Stimulated activated CD8-positive, alpha-beta memory T cell treated with anti-CD3 and anti-CD28 coated beads, Interleukin-4, amount 100 ng/mL, for 1 hour (primary cell): ENCODE measurements around the gene UPK1A.
A peak's percentile ranks its signal among the peaks of the same experiment; 100 is the strongest.

Experiments used
- DNase-seq, 2 donors: peaks; one replicate each; pipeline ENCODE4 v3.0.0-alpha.2; 2020; ENCODE audit warnings: low read depth in 2 of 2, low spot score in 1 of 2

Gene UPK1A

DNA sequence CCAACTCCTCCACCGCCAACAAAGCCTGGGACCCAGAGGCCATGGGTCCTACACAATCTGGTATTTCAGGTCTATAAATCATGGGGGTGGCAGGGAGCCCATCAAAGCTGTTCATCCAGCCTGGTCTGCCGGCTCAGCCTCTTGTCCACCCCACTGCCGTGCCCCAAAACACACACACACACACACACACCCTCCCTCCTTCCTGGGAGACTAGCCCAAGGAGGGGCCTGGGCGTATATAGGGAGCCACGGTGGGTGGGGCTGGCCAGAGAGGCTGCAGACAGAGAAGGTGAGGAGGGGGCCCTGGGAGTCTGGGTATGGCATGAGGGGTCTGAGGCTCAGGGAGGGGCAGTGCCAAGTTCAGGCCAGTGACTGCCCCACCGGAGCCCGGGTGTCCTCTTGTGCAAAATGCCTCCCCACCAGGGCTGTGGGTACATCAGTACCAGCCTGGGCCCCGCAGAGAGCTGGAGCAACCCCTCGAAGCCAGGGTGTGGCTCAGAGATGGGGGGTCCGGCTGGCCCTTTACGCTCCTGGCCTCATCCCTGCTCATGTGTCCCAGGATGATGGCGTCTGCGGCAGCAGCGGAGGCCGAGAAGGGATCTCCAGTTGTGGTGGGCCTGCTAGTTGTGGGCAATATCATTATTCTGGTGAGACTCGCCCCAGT, at the start of gene UPK1A:
UPK1A (plus strand) TSS at position 267 of the 663 bp plus-strand sequence; CDS start at position 563, 296 bp downstream.
- no peak for DNase-seq

DNA sequence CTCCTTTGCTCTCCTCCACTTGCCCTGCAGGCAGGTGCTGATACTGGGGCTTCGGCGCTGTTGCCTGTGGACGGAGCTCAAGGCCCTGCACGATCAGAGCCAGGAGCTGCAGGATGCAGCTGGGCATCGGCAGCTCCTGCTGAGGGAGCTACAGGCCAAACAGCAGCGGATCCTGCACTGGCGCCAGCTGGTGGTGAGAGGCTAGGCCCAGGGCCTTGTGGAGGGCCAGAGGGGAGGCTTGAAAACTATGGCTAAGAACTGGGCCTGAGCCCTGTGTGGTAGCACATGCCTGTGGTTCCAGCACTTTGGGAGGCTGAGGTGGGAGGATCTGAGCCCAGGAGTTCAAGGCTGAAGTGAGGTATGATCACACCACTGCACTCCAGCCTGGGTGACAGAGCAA, 47.5 kb upstream of the UPK1A start:
- DNase-seq = no peak

DNA sequence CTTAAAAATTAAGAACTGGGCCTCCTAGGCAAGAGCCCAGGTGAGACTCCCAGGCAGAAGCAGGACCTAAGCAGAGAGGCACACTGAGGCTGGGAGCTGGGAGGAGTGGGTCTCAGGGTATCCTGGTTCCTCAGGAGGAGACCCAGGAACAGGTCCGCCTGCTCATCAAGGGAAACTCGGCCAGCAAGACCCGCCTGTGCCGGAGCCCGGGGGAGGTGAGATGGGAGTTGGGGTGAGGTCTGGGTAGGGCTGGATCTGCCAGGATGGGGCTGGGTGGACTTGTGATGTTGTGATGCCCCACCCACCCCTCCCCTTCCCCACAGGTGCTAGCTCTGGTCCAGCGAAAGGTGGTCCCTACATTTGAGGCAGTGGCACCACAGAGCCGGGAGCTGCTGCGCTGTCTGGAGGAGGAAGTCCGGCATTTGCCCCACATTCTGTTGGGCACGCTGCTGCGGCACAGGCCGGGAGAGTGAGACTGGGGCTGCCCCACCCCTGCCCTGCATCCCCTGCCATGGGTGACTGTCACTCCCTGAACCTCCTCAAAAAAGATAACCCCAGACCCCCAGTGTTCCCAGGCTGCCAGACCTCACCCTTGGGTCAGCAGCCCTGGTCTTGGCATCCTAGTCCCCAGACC, 46.9 kb upstream of the UPK1A start:
- no peak for DNase-seq

DNA sequence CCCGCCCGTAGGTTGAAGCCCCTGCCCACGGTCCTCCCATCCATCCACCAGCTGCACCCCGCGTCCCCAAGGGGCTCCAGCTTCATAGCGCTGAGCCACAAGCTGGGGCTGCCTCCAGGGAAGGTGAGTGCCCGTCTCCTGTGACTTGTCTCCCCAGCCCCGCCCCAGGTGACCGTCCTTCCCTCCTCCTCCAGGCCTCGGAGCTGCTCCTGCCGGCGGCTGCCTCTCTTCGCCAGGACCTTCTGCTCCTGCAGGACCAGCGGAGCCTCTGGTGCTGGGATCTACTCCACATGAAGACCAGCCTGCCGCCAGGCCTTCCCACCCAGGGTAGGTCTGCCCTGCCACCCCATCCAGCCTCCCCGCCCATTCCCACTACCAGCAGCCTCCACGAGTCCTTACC, 46.3 kb upstream of the UPK1A start:
- DNase-seq = no peak

DNA sequence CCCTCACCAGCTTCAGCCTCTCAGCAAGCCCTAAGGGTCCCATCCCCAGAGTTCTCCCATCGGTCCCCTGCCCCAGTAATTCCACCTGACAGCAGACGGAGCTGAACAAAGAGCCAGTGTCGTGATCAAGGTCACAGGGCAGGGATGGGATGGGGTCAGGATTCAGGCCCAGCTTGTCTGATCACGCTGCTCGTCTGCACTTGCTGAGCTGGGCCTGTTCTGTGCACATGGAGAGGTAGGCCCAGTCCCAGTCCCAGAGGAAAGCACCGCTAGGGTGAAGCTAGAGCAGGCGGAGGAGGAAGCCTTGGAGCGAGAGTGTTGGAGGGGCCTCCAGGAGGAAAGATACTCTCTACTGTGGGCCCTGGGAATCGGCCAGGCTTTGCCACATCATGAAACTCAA, 44.6 kb upstream of the UPK1A start:
- DNase-seq = no peak

DNA sequence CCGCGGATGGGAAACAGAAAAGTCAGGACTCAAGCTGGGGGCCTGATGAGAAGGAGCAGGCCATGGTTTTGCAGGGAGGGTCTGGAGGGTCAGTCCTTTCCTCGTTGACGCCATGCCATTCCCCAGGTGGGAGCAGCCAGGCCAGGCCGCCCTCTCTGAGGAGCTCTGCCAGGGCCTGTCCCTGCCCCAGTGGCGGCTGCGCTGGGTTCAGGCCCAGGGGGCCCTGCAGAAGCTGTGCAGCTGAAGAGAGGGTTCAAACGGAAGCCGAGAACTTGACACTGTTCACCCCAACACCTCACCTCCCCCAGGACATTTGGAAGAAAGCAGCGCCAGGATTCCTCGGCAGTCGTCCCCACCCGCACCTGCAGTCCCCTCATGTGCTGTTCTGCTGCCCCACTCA, 43.6 kb upstream of the UPK1A start:
- no peak for DNase-seq

DNA sequence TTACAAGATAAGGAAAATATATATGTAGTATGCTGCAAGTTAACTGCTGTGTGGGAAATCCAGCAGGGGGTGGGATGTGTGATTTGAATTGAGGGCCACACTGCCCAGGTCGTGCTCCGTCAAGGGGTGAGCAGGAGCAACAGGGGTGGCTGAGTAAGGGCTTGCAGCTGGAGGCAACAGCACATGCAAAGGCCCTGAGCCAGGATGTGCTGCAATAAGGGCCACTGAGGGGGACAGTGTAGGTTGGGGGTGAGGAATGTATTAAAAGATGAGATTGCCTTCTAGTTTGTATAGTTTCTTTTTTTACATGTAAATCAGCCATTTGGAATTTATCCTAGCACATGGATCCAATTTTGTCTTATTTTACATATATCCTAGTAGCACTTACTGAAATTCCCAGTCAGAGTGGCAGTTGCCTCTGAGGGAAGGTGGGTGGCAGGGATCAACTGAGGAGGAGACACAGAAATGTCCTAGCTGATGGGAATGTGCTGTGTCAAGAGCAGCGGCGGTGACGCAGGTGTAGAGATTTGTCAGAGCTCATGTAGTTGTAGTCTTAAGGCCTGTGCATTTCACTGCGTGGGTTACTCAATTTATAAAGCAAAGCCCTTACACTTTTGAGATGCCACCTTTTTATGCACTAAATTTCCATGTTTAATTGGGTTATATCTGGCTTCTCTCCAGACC, 42.8 kb upstream of the UPK1A start:
- DNase-seq = no peak

DNA sequence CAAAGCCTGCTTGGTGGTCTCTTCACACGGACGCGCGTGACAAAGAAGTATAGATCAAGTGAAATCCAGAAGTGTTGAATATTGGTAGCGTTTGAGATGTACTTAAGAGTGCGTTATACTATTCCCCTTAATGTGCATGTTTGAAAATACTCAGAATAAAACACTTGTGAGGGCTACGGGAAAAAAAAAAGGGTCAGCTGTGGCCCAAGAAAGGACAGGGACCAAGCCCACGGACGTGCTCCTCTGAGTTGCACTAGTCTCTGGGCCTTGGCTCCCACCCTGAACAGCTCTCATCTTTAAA, 38.1 kb upstream of the UPK1A start:
- DNase-seq = no peak

DNA sequence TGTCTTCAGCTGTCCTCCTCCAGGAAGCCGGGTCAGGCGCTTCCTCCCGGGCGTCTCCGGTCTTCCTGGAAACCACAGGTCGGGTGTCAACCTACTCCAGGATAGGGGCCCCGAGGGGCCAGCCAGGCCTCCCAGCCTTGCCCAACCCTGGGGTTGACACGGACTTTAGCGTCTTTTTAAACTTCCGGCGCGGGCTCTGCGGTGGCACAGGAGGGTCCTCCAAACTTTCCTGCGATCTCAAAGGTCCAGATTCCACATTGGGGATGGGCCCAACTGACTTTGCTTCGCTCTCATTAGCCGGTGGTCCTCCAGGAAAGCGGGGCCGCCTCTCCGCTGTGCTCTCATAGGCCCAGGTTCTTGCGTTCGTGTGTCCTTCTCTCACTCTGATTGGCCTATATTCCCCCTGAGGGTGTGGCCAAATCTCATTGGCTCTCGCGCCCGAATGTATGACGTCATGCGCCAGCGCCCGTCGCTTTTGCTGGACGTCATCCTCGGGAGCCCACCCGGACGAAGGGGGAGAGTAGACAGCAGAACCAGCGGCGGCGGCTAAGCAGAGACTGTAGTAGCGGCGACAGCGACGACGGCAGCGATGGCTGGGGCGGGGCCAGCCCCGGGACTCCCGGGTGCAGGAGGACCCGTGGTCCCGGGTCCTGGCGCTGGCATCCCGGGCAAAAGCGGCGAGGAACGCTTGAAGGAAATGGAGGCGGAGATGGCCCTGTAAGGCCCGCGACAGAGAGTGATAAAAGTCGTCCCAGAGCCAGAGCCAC, 37.6 kb upstream of the UPK1A start, which contains the start of gene RBM42:
RBM42 (plus strand) TSS at position 472 of the 767 bp plus-strand sequence; CDS start at position 590, 118 bp downstream.
- peak; percentile 95 for DNase-seq

DNA sequence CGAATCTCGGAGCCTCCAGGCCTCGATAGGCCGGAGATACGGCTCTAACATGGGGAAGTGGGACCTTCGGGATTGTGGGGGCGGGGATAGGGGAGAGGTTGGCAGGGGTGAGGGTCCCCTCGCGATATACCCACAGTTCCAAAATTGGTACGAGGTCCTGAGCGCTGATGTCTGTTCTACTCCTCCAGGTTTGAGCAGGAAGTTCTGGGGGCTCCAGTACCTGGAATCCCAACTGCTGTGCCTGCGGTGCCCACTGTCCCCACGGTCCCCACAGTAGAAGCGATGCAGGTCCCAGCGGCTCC, 37.0 kb upstream of the UPK1A start:
- no peak for DNase-seq

DNA sequence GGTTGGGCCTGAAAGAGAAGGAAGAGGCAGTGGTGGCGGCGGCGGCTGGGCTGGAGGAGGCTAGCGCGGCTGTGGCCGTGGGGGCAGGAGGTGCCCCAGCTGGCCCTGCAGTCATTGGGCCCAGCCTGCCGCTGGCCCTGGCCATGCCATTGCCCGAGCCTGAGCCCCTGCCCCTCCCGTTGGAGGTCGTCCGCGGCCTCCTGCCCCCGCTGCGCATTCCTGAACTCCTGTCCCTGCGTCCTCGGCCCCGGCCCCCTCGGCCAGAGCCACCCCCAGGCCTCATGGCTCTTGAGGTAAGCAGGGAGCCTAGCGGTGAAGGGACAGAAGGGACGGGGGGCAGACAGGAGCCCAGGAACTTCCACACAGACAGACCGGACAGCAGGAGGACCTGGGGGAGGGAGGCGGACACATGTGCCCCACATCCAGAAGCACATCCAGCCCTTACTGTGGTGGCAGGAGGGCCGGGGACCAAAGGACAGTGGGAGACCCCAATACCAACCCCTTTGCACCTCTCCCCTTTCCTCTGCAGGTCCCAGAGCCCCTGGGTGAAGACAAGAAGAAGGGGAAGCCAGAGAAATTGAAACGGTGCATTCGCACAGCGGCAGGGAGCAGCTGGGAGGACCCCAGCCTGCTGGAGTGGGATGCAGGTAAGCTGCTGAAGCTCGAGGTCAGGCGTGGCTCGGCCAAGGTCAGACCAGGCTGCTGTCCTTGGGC, 32.4 kb upstream of the UPK1A start:
- no peak for DNase-seq

DNA sequence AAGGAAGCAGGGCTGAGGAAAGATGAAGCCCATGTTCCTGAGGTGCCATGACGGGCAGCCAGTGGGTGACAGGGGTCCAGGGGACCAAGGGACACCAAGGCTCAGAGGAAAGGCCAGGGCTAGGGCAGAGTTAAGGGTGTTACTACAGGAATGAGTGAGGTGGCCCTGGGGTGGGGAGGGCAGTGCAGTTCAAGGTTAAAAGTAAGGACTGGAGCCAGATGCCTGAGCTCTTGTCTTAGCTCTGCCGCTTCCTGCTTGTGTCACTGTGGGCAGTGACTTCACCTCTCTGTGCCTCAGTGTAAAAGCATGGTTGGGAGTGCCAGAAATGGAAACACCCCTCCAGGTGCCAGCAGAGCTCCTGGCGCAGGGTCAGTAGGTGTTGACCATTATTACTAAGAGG, 29.7 kb upstream of the UPK1A start:
- DNase-seq = no peak

DNA sequence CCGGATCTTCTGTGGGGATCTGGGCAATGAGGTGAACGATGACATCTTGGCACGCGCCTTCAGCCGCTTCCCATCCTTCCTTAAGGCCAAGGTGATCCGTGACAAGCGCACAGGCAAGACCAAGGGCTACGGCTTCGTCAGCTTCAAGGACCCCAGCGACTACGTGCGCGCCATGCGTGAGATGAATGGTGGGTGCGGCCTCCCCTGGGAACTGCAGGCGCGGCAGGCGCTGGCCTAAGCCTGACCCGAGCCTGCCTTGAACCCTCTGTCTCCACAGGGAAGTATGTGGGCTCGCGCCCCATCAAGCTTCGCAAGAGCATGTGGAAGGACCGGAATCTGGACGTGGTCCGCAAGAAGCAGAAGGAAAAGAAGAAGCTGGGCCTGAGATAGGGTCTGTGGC, 29.2 kb upstream of the UPK1A start:
- no peak for DNase-seq

DNA sequence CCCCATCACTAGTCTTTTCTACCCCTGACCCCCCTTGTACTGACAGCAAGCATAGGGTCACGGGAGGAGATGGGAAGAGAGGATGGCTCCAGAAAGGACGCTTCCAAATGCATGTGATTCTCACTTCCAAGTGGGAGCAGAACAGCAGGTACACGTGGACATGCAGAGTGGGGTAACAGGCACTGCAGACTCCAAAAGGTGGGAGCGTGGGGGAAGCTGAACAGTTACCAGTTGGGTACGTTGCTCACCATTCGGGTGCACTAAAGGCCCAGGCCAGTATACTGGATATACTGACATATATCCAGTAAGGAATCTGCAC, 27.0 kb upstream of the UPK1A start:
- no peak for DNase-seq

DNA sequence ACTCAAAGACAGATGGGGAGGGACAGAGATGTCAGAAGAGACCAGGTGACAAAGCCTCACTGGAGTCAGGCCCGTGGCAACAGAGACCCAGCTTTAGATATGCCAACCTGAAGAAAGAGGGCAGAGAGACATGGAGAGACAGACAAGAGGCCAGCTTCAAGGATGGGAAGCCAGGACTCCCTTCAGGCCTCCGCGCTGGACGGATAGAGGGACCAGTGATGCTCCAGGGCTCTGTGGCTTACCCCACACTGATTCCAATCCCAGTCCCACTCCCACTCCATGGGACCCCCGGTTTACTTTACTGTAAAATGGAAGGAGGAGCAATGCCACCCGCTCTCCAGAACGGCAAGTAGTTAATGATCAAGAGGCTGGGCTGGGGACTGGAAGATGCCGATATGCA, 26.5 kb upstream of the UPK1A start:
- DNase-seq = no peak

DNA sequence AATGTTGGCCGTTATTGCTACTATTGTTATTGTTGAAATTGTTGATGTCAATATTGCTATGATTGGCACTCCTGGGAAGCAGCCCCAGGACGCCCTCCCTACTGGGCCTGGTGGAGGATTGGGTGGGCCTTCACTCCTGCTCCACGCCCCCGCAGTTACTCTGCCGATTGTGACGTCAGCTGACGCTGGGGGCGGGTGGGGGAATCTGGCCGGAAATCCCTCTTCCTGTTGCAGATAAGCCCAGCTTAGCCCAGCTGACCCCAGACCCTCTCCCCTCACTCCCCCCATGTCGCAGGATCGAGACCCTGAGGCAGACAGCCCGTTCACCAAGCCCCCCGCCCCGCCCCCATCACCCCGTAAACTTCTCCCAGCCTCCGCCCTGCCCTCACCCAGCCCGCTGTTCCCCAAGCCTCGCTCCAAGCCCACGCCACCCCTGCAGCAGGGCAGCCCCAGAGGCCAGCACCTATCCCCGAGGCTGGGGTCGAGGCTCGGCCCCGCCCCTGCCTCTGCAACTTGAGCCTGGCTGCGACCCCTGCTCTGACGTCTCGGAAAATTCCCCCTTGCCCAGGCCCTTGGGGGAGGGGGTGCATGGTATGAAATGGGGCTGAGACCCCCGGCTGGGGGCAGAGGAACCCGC, 24.7 kb upstream of the UPK1A start, which contains the start of gene ETV2:
ETV2 (plus strand) TSS at position 231 of the 637 bp plus-strand sequence. CDS start 716 bp downstream, outside the sequence.
- DNase-seq = no peak

DNA sequence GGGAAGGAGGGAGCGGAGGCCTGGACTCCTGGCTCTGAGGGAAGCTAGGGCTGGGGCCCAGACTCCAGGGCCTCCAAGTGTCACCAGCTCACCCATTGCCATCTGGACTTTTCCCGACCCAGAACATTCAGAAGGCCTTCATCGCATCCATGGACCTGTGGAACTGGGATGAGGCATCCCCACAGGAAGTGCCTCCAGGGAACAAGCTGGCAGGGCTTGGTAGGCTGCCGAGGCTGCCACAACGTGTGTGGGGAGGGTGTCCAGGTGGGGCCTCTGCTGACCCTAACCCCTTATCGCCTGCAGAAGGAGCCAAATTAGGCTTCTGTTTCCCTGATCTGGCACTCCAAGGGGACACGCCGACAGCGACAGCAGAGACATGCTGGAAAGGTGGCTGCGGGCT, 24.0 kb upstream of the UPK1A start:
- DNase-seq = no peak

DNA sequence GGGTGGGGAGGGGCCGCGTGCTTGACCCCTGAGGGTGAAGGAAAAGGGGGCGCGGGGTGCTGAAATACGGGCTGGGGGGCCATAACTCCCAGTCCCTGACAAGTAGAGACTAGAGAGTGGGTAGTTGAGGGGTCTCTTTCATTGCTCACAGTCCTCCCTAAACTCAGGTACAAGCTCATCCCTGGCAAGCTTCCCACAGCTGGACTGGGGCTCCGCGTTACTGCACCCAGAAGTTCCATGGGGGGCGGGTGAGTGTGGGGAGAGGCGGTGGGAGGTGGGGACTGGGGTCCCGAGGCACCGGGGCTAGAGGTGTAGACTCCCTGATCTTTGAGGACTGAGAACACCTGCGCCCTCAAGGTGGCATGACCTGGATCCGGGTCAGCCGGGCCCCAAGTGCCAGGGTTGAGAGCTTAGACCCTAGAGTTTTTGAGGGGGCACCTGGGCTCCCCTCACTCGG, 23.5 kb upstream of the UPK1A start:
- no peak for DNase-seq

DNA sequence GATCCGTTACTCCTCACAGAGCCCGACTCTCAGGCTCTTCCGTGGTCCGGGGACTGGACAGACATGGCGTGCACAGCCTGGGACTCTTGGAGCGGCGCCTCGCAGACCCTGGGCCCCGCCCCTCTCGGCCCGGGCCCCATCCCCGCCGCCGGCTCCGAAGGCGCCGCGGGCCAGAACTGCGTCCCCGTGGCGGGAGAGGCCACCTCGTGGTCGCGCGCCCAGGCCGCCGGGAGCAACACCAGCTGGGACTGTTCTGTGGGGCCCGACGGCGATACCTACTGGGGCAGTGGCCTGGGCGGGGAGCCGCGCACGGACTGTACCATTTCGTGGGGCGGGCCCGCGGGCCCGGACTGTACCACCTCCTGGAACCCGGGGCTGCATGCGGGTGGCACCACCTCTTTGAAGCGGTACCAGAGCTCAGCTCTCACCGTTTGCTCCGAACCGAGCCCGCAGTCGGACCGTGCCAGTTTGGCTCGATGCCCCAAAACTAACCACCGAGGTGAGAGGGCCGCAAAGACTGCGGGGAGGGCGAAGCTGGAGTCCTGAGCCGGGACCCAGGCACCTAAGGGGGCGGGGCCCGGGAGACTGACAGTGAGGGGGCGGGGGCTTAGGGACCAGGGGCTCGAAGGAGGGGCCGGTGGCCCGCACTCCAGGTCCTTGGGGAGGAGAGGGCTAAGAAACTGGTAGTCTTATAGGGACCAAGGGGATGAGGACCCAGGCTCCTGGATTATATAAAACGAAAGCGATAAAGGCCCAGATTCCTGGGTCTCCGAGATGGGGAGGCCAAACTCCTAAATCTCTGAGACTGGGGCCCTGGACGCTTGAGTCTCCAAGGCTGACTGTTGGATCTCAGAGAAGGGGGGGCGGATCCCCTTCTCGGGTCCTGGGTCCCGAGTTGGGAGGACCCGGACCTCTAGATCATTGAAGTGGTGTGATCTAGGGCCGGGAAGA, 22.8 kb upstream of the UPK1A start:
- peak; percentile 61 to 66 for DNase-seq
